Measurements from ENCODE around the gene CAD.
A peak's percentile ranks its signal among the peaks of the same experiment; 100 is the strongest.
"Not testable (repeated sequence)": the region's sequence is repeated elsewhere in the genome, so short reads cannot be mapped to it uniquely, and the experiment has no call there.

CAD gene

GRCh38 chr2:27249159-27249890, 32.2 kb downstream of the CAD start:
- in situ Hi-C loops (cut with MboI; ENCODE audit: low pct_unique_long_range_greater_than_20kb, low sequenced_read_pairs), result no loop called here

GRCh38 chr2:27249891-27250651, 32.9 kb downstream of the CAD start:
- peak; percentile 83 for DNase-seq
- in situ Hi-C loops (cut with MboI; ENCODE audit: low pct_unique_long_range_greater_than_20kb, low sequenced_read_pairs), result no loop called here

More at GRCh38 chr2:27249159-27249890, 32.2 kb downstream of the CAD start:
- no peak for DNase-seq

DNA sequence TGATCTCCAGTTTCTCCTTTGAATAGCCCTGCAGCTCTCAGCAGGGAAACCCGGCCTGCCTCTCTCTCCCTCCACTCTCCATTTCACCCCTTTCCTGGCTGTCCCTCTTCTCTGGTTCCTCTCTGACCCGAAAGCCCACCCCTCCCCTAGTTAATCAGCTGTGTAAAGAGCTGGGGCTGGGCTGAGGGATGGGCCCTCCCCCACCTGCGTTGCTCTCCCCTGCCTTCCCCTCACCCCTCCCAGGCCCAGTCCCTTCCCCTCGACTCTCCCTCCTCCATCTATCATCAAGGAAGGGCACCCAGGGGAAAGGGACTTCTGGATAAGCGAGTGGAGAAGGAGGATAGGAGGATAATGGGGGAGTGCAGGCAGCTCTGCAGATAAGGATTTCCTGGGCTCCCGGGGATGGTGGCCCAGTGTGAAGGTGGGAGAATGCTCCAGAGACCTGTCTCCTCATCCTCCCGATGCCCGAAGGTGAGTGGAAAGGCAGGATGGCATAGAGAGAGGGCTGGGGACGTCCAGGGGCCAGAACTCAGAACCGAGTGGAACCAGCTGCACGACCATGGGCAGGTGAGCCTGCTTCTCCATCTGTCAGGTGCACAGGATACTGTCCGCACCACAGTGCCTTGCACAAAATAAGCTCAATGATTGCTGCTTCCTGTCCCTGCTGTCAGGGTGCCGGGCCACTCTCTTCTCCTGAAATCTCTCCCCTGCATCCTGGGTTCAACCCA, 33.6 kb downstream of the CAD start:
- in situ Hi-C loops (cut with MboI; ENCODE audit: low pct_unique_long_range_greater_than_20kb, low sequenced_read_pairs), result no loop called here

GRCh38 chr2:27251766-27252165, 34.6 kb downstream of the CAD start:
- in situ Hi-C loops (cut with MboI; ENCODE audit: low pct_unique_long_range_greater_than_20kb, low sequenced_read_pairs), result no loop called here
- no peak for DNase-seq

More for the DNA sequence above, 33.6 kb downstream of the CAD start:
- no peak for DNase-seq

- in situ Hi-C loops (cut with MboI; ENCODE audit: low pct_unique_long_range_greater_than_20kb, low sequenced_read_pairs), result no loop called here
- no peak for DNase-seq
Measured at GRCh38 chr2:27255187-27255586, 38.0 kb downstream of the CAD start.

DNA sequence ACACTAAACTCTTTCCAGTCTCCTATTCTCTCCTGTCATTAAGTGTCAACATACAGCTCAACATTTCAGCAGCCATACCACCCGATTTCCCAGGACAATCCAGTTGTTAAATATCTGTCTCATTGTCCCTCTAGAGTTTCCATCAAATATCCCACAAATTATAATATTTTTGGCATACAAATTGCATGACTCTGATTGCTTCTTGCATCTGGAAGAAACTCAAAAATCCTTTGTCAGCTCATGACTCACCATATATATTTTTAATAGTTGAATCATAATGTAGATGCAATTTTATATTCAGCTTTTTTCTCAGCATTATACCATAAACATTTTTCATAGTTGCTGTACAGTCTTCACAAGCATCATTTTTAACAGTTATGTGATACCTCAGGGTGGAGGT, 38.5 kb downstream of the CAD start:
- in situ Hi-C loops (cut with MboI; ENCODE audit: low pct_unique_long_range_greater_than_20kb, low sequenced_read_pairs), result no loop called here
- DNase-seq, result no peak

DNA sequence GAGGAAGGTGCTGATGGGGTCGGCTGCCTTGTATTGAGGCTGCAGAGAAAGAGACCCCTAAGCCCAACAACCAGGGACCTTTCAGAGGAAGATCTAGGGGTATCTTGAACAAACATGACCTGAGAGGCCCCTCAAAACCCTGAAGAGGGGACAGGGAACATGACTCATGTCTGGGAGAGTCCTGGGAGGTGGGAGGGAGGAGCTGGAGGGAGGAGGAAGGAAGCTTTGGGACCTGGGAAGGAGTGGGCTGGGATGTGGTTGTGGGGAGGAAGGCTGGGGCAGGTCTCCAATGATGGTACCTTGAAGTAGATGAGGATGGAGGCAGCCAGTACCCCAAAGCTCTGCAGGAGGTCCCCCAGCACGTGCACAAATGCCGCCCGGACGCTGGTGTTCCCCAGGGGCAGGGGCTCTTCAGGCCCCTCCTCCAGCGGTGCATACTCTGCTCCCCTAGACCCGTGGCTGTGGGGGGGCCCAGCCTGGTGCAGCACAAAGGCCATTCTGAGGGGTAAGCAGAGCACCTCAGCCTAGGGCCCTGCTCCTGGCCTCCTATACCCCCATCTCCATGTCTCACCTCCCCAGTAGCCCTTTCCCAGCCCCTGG, 39.8 kb downstream of the CAD start:
- no peak for DNase-seq
- in situ Hi-C loops (cut with MboI; ENCODE audit: low pct_unique_long_range_greater_than_20kb, low sequenced_read_pairs), result no loop called here

DNA sequence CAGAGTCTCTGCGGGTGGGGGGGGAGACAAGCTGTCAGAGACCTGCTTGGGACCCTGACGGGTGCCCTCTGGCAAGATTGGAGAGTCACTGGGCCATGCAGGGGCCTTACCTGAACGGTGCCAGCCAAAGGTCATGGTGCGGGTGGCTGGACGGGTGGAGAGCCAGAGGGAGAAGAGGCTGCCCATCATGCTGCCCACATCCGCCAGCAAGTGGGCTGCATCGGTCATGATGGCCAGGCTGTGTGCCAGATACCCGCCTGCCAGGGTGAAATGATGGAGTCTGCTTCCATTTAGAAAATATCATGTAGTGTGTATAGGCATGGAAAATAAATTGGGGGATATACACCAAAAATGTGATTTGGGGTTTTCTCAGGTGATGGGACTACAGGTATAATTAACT, 40.9 kb downstream of the CAD start:
- no peak for DNase-seq
- in situ Hi-C loops (cut with MboI; ENCODE audit: low pct_unique_long_range_greater_than_20kb, low sequenced_read_pairs), result no loop called here

GRCh38 chr2:27261241-27261925, 44.2 kb downstream of the CAD start:
- no peak for DNase-seq
- in situ Hi-C loops (cut with MboI; ENCODE audit: low pct_unique_long_range_greater_than_20kb, low sequenced_read_pairs), result no loop called here

- no peak for DNase-seq
- in situ Hi-C loops (cut with MboI; ENCODE audit: low pct_unique_long_range_greater_than_20kb, low sequenced_read_pairs), result no loop called here
Measured at GRCh38 chr2:27261926-27262298, 44.7 kb downstream of the CAD start.

GRCh38 chr2:27262379-27263286, 45.5 kb downstream of the CAD start, which contains the start of gene SLC30A3:
Gene SLC30A3, minus strand, starts transcription at chr2:27263047. Its CDS starts 141 bp downstream, at chr2:27262906.
- in situ Hi-C loops (cut with MboI; ENCODE audit: low pct_unique_long_range_greater_than_20kb, low sequenced_read_pairs), result no loop called here

GRCh38 chr2:27263287-27264252, 46.4 kb downstream of the CAD start:
- no peak for DNase-seq
- in situ Hi-C loops (cut with MboI; ENCODE audit: low pct_unique_long_range_greater_than_20kb, low sequenced_read_pairs), result no loop called here

More at GRCh38 chr2:27262379-27263286, 45.5 kb downstream of the CAD start, which contains the start of gene SLC30A3:
- peak; percentile 77 for DNase-seq

GRCh38 chr2:27264253-27264752, 47.1 kb downstream of the CAD start:
- in situ Hi-C loops (cut with MboI; ENCODE audit: low pct_unique_long_range_greater_than_20kb, low sequenced_read_pairs), result no loop called here

DNA sequence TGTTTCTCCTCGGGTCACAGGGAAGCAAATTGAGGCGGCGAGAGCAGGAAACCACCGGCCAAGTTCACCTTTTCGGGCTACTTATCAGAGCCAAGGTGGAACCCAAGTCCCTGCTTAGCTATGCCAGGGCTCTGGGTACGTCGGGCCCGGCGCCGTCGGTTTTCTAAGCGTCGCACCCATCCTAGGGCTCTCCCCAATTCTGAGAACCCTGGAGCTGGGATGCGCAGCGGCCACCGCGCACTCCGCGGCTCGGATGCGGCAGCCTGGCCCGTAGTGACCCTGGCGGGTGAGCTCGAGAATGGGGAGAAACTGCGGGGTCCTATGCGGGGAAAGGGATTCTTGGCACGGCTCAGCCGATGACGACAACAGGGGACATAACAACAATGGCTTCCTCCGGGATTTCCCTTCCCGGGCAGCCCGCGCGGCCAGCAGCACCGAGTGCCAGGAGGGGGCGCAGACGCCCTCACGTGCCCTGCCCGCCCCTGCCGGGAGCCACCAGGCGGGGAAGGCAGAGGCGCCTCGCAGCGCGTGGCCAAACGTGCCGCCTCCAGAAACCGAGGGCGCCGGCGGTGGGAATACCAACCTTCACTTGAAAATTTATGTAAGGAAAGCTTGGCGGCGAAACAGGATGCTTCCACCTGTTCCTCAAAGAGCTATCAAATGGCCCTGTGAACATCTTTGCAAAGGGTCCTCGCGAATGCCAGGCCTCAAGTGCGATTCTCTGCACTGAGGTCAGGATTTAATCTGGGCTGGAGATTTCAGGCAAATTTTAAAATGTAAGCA, 47.8 kb downstream of the CAD start:
- in situ Hi-C loops (cut with MboI; ENCODE audit: low pct_unique_long_range_greater_than_20kb, low sequenced_read_pairs), result no loop called here
- peak; percentile 82 for DNase-seq

More at GRCh38 chr2:27264253-27264752, 47.1 kb downstream of the CAD start:
- no peak for DNase-seq

DNA sequence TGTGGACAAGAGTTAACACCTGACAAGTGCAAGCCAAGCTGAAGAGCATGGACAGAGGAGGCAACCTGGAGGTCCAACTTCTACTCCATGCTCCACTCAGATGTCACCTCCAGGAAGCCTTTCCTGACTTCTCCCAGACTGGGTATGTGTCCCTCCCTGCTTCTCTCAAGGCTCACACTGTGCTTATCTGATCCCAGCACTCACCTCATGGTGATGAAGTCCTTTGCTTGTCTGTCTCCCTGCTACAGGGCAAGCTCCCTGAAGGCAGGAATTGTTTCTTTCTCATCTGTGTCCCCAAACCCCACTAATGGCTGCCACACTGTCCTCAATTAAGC, 48.3 kb downstream of the CAD start:
- in situ Hi-C loops (cut with MboI; ENCODE audit: low pct_unique_long_range_greater_than_20kb, low sequenced_read_pairs), result no loop called here
- no peak for DNase-seq

GRCh38 chr2:27268296-27268695, 51.1 kb downstream of the CAD start:
- DNase-seq; in situ Hi-C loops (cut with MboI; ENCODE audit: low pct_unique_long_range_greater_than_20kb, low sequenced_read_pairs): not testable (repeated sequence)

All from KBM-7 (cell line).